Measurements from ENCODE around the gene SAA2. TPM values are rescaled to one million over a fixed set of nuclear protein-coding genes. Genes with fewer than 3 reads are reported as not detected.
A peak's percentile ranks its signal among the peaks of the same experiment; 100 is the strongest.
"Not testable (repeated sequence)": the region's sequence is repeated elsewhere in the genome, so short reads cannot be mapped to it uniquely, and the experiment has no call there.

Gene SAA2
- total RNA-seq, 8 experiments from 2014 or later, result 0.29 to 1.1 (median 0.65) TPM; not detected in 4

DNA sequence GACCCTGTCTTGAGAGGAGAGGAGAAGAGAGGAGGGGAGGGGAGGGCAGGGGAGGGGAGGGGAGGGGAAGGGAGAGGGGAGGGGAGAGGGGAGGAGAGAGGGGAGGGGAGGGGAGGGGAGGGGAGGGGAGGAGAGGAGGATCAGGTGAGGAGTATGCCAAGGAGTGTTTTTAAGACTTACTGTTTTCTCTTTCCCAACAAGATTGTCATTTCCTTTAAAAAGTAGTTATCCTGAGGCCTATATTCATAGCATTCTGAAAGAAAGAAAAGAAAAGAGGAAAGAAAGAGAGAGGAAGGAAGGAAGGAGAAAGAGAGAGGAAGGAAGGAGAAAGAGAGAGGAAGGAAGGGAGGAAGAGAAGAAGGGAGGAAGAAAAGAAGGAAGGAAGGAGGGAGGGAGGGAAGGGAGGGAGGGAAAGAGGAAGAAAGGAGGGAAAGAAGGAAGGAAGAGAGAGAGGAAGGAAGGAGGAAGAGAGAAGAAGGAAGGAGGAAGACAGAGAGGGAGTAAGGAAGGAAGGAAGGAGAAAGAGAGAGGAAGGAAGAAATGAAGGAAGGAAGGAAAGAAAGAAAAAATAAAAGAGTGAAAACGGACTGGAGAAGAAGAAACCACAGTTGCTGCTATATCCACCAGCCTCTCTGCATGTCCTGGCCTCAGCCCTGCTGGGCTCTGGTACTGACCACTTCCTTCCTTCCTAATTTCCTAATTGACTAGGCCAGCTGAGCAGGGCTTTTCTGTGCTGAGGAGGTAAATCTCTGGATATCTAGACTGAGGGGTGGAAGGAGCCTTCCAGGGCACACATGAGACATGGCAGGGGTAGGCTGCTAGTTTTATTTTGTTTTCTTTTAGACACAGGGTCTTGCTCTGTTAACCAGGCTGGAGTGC lies 16.4 kb upstream of the SAA2 start:
- 4 to 50% (median 40%) methylated on average over 1 of the region's 1 CpG; no CpG with 5 or more reads in 6 of the 10 experiments for WGBS, 10 experiments
- H3K27ac ChIP-seq, result no peak overlapping the region
- ATAC-seq (replicated peaks in 6 of 8), result no peak
- H3K4me1 ChIP-seq (replicated peaks in 1 of 2), result no peaks in the 10 kb centered on the region
- no peak overlapping the region for H3K4me3 ChIP-seq
- in situ Hi-C loops (cut with MboI; ENCODE audit: low pct_unique_long_range_greater_than_20kb in 2 of 9, low sequenced_read_pairs in 9 of 9, unreplicated experiment in 9 of 9), result no loop called here

DNA sequence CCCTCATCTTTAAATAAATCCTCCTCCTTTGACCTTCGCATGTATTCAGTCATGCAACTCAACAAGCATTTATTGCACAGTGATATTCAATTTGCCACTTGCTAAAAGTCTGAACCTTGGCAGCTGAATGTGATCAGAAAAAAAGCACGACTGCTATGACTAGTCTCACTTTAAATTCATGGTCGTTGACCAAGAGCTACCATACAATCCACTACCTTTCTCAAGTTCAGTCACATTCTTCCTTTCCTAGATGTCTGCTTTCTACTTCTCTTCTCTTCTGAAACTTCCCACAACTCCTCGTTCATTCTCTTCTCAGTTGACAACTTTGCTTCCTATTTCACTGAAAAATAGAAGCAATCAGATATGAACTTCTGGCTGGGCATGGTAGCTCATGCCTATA lies 15.6 kb upstream of the SAA2 start:
- H3K27ac ChIP-seq, result no peak overlapping the region
- H3K4me1 ChIP-seq (replicated peaks in 1 of 2), result no peaks in the 10 kb centered on the region
- H3K4me3 ChIP-seq, result no peak overlapping the region
- in situ Hi-C loops (cut with MboI; ENCODE audit: low pct_unique_long_range_greater_than_20kb in 2 of 9, low sequenced_read_pairs in 9 of 9, unreplicated experiment in 9 of 9), result no loop called here
- WGBS, 10 experiments, result 15 to 83% (median 51%) methylated on average over 1 to 4 of the region's 4 CpGs
- no peak for ATAC-seq (replicated peaks in 6 of 8)

DNA sequence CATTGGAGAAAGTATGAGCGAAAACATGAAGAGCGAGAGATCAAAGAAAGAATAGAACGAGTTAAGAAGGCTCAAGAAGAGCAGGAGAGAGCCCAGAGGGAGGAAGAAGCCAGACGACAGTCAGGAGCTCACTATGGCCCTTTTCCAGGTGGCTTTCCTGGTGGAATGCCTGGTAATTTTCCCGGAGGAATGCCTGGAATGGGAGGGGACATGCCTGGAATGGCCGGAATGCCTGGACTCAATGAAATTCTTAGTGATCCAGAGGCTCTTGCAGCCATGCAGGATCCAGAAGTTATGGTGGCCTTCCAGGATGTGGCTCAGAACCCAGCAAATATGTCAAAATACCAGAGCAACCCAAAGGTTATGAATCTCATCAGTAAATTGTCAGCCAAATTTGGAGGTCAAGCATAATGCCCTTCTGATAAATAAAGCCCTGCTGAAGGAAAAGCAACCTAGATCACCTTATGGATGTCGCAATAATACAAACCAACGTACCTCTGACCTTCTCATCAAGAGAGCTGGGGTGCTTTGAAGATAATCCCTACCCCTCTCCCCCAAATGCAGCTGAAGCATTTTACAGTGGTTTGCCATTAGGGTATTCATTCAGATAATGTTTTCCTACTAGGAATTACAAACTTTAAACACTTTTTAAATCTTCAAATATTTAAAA lies 14.3 kb upstream of the SAA2 start:
- 62 to 85% (median 76%) methylated on average over 3 to 5 of the region's 8 CpGs; no CpG with 5 or more reads in 6 of the 10 experiments for WGBS, 10 experiments
- H3K27ac ChIP-seq; ATAC-seq (replicated peaks in 6 of 8); in situ Hi-C loops (cut with MboI; ENCODE audit: low pct_unique_long_range_greater_than_20kb in 2 of 9, low sequenced_read_pairs in 9 of 9, unreplicated experiment in 9 of 9); H3K4me1 ChIP-seq (replicated peaks in 1 of 2); H3K4me3 ChIP-seq: not testable (repeated sequence)

- ATAC-seq (replicated peaks in 6 of 8), result no peak
- H3K4me1 ChIP-seq (replicated peaks in 1 of 2), result no peaks in the 10 kb centered on the region
- in situ Hi-C loops (cut with MboI; ENCODE audit: low pct_unique_long_range_greater_than_20kb in 2 of 9, low sequenced_read_pairs in 9 of 9, unreplicated experiment in 9 of 9), result no loop called here
- no peak overlapping the region for H3K27ac ChIP-seq
- WGBS, 10 experiments, result 75 to 100% (median 94%) methylated on average over 1 to 11 of the region's 14 CpGs; no CpG with 5 or more reads in 4 of the 10 experiments
- H3K4me3 ChIP-seq, result no peak overlapping the region
Observed at GRCh38 chr11:18261721-18262120, 13.3 kb upstream of the SAA2 start.

- Histone ChIP-seq H3K4me1 (replicated peaks in 1 of 2) (no peaks in the 10 kb centered on the region), H3K4me3 (no peak overlapping the region), H3K27ac (no peak overlapping the region)
- in situ Hi-C loops (cut with MboI; ENCODE audit: low pct_unique_long_range_greater_than_20kb in 2 of 9, low sequenced_read_pairs in 9 of 9, unreplicated experiment in 9 of 9), result no loop called here
- no peak for ATAC-seq (replicated peaks in 6 of 8)
Observed at GRCh38 chr11:18259259-18259658, 10.8 kb upstream of the SAA2 start.

GRCh38 chr11:18254781-18255361 lies 6.4 kb upstream of the SAA2 start:
- in situ Hi-C loops (cut with MboI; ENCODE audit: low pct_unique_long_range_greater_than_20kb in 2 of 9, low sequenced_read_pairs in 9 of 9, unreplicated experiment in 9 of 9), result no loop called here
- no peak overlapping the region for H3K4me3 ChIP-seq
- H3K27ac ChIP-seq, result no peak overlapping the region
- ATAC-seq (replicated peaks in 6 of 8), result no peak
- no peaks in the 10 kb centered on the region for H3K4me1 ChIP-seq (replicated peaks in 1 of 2)
- WGBS, 10 experiments, result 0 to 60% (median 30%) methylated on average over 1 to 2 of the region's 2 CpGs; no CpG with 5 or more reads in 5 of the 10 experiments

- Histone ChIP-seq H3K27ac (no peak overlapping the region), H3K4me3 (no peak overlapping the region), H3K4me1 (replicated peaks in 1 of 2) (no peaks in the 10 kb centered on the region)
- in situ Hi-C loops (cut with MboI; ENCODE audit: low pct_unique_long_range_greater_than_20kb in 2 of 9, low sequenced_read_pairs in 9 of 9, unreplicated experiment in 9 of 9), result no loop called here
- 47 to 93% (median 68%) methylated on average over 1 to 7 of the region's 11 CpGs; no CpG with 5 or more reads in 3 of the 10 experiments for WGBS, 10 experiments
- ATAC-seq (replicated peaks in 6 of 8), result no peak
Observed at GRCh38 chr11:18253778-18254338, 5.4 kb upstream of the SAA2 start.

- WGBS, 10 experiments, result 40 to 100% (median 82%) methylated on average over 1 to 3 of the region's 3 CpGs; no CpG with 5 or more reads in 4 of the 10 experiments
- in situ Hi-C loops (cut with MboI; ENCODE audit: low pct_unique_long_range_greater_than_20kb in 2 of 9, low sequenced_read_pairs in 9 of 9, unreplicated experiment in 9 of 9), result no loop called here
- Histone ChIP-seq H3K4me3 (no peak overlapping the region), H3K4me1 (replicated peaks in 1 of 2) (no peaks in the 10 kb centered on the region), H3K27ac (no peak overlapping the region)
- ATAC-seq (replicated peaks in 6 of 8), result peak in 2 of 8 experiments; percentile 16 to 90
Observed at GRCh38 chr11:18253233-18253632, 4.8 kb upstream of the SAA2 start.

GRCh38 chr11:18247191-18247581 lies 1.3 kb downstream of the SAA2 start:
- in situ Hi-C loops (cut with MboI; ENCODE audit: low pct_unique_long_range_greater_than_20kb in 2 of 9, low sequenced_read_pairs in 9 of 9, unreplicated experiment in 9 of 9); H3K4me1 ChIP-seq (replicated peaks in 1 of 2); H3K4me3 ChIP-seq; H3K27ac ChIP-seq: not testable (repeated sequence)
- WGBS, 10 experiments, result no CpG with 5 or more reads among the region's 6 CpGs
- peak in 2 of 8 experiments; percentile 23 to 54 for ATAC-seq (replicated peaks in 6 of 8)

DNA sequence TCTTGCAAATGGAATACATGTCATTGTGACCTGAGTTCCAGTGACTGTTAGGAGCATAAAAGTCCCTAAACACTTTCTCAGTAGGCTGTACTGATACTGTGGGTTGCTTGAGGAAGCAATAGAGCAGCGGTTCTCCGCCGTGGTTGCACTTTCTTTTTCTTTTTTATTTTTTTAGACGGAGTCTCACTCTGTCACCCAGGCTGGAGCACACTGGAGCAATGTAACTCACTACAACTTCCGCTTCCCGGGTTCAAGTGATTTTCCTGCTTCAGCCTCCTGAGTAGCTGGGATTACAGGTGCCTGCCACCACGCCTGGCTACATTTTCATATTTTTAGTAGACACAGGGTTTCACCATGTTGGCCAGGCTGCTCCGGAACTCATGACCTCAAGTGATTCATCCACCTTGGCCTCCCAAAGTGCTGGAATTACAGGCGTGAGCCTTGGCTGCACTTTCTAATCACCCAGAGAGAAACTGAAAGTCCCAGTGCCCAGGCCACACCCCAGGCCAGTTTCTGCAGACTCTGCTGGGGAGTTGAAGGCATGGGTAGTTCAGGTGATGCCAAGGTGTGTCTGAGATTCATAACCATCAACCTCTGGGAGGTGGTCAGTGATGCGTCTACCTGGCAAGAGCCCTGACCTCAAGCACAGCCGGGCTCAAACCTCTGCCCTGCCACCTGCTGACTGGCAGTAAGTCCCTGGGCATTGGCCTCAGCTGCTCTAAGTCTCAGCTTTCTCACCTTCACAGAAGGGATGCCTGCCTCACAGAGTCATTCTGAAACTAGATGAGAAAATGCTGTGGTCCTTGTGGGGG lies 1.9 kb downstream of the SAA2 start:
- ATAC-seq (replicated peaks in 6 of 8), result peak in 2 of 8 experiments; percentile 54 to 63
- in situ Hi-C loops (cut with MboI; ENCODE audit: low pct_unique_long_range_greater_than_20kb in 2 of 9, low sequenced_read_pairs in 9 of 9, unreplicated experiment in 9 of 9); H3K4me3 ChIP-seq; H3K27ac ChIP-seq; H3K4me1 ChIP-seq (replicated peaks in 1 of 2): not testable (repeated sequence)
- 80 to 93% (median 85%) methylated on average over 2 to 4 of the region's 11 CpGs; no CpG with 5 or more reads in 5 of the 10 experiments for WGBS, 10 experiments

GRCh38 chr11:18245396-18245795 lies 3.1 kb downstream of the SAA2 start:
- WGBS, 10 experiments, result 85% methylated on average over 5 of the region's 6 CpGs; no CpG with 5 or more reads in 9 of the 10 experiments
- Histone ChIP-seq H3K4me1 (replicated peaks in 1 of 2) (no peaks in the 10 kb centered on the region), H3K4me3 (no peak overlapping the region), H3K27ac (no peak overlapping the region)
- in situ Hi-C loops (cut with MboI; ENCODE audit: low pct_unique_long_range_greater_than_20kb in 2 of 9, low sequenced_read_pairs in 9 of 9, unreplicated experiment in 9 of 9), result no loop called here
- ATAC-seq (replicated peaks in 6 of 8), result peak in 2 of 8 experiments; percentile 21 to 29

- 0 to 11% (median 0%) methylated on average over 1 of the region's 1 CpG; no CpG with 5 or more reads in 4 of the 10 experiments for WGBS, 10 experiments
- H3K4me1 ChIP-seq (replicated peaks in 1 of 2), result no peaks in the 10 kb centered on the region
- no peak overlapping the region for H3K27ac ChIP-seq
- in situ Hi-C loops (cut with MboI; ENCODE audit: low pct_unique_long_range_greater_than_20kb in 2 of 9, low sequenced_read_pairs in 9 of 9, unreplicated experiment in 9 of 9), result no loop called here
- peak in 3 of 8 experiments; percentile 61 to 85 (median 71) for ATAC-seq (replicated peaks in 6 of 8)
- no peak overlapping the region for H3K4me3 ChIP-seq
Observed at GRCh38 chr11:18243783-18244362, 4.6 kb downstream of the SAA2 start.
